OCI-LY7 (cell line): ENCODE measurements around the gene IVD. TPM values are rescaled to one million over a fixed set of nuclear protein-coding genes. Genes with fewer than 3 reads are reported as not detected.

Source experiments
- BruUV-seq: library from RNA; stranded (reverse); fragments of 400-500 nt; replicated peaks from 2 replicates; lab custom pipeline; 2021; lab: Mats Ljungman, UMichigan
- CTCF ChIA-PET: fragments of 300-600 bp; sonication (Branson Sonifier 250); formaldehyde crosslinking; loops from one replicate; lab custom pipeline; 2022; ENCODE audit warnings: antibody characterized with exemption; ENCODE audit not compliant: unreplicated experiment; lab: Charles Lee
- POLR2A ChIA-PET: fragments of 300-600 bp; sonication (Branson Sonifier 250); formaldehyde crosslinking; loops from one replicate; lab custom pipeline; 2022; ENCODE audit warnings: antibody characterized with exemption; lab: Charles Lee
- DNase-seq: peaks from one replicate; pipeline ENCODE4 v3.0.0-alpha.2; 2015; ENCODE audit warnings: low spot score
- H2AFZ ChIP-seq: fragments of 200-600 bp; sonication (generic), shearing (Covaris generic); 2 replicates; pipeline ENCODE4 v1.6.1; 2014; ENCODE audit warnings: mild to moderate bottlenecking, antibody characterized with exemption, low read length, moderate library complexity
- H3K27ac ChIP-seq: fragments of 200-600 bp; sonication (generic); 2 replicates; pipeline ENCODE4 v1.5.1; 2014; ENCODE audit warnings: mixed run types, low read depth, mild to moderate bottlenecking, moderate library complexity, low read length, inconsistent platforms; ENCODE audit not compliant: poor library complexity, severe bottlenecking
- H3K36me3 ChIP-seq: fragments of 200-600 bp; sonication (generic); 2 replicates; pipeline ENCODE4 v1.6.1; 2014; ENCODE audit warnings: mild to moderate bottlenecking, antibody characterized with exemption, low read length, moderate library complexity, mixed read lengths; ENCODE audit not compliant: insufficient read depth
- H3K4me1 ChIP-seq: fragments of 200-600 bp; sonication (generic); 2 replicates; pipeline ENCODE4 v1.5.1; 2014; ENCODE audit warnings: mild to moderate bottlenecking, low read length; ENCODE audit not compliant: insufficient read depth, poor library complexity, severe bottlenecking
- H3K4me2 ChIP-seq: fragments of 200-600 bp; sonication (generic); 2 replicates; pipeline ENCODE4 v1.6.1; 2014; ENCODE audit warnings: mild to moderate bottlenecking, low read length
- H3K4me3 ChIP-seq: fragments of 200-600 bp; sonication (generic); 2 replicates; pipeline ENCODE4 v1.5.1; 2014; ENCODE audit warnings: mild to moderate bottlenecking, low read depth, low read length; ENCODE audit not compliant: poor library complexity, severe bottlenecking
- H3K79me2 ChIP-seq: fragments of 200-600 bp; sonication (generic); 2 replicates; pipeline ENCODE4 v1.6.1; 2016; ENCODE audit warnings: low read depth, mild to moderate bottlenecking, low read length, moderate library complexity, mixed read lengths; ENCODE audit not compliant: insufficient read depth
- H3K9me2 ChIP-seq: fragments of 200-600 bp; sonication (generic); 2 replicates; pipeline ENCODE4 v1.6.1; 2016; ENCODE audit warnings: mild to moderate bottlenecking, low read length, mixed read lengths; ENCODE audit not compliant: insufficient read depth
- H3K9me3 ChIP-seq: fragments of 200-600 bp; sonication (generic); 2 replicates; pipeline ENCODE4 v1.6.1; 2014; ENCODE audit warnings: mild to moderate bottlenecking, mixed run types, low read length, mixed read lengths
- H4K20me1 ChIP-seq: fragments of 200-600 bp; sonication (generic); 2 replicates; pipeline ENCODE4 v1.6.1; 2014; ENCODE audit warnings: mild to moderate bottlenecking, antibody characterized with exemption, low read length, moderate library complexity, mixed read lengths; ENCODE audit not compliant: insufficient read depth
- CTCF ChIP-seq: fragments of 200-600 bp; sonication (generic); conservative IDR thresholded peaks from 2 replicates; pipeline ENCODE4 v1.5.1; 2014; ENCODE audit warnings: mild to moderate bottlenecking, antibody characterized with exemption, low read length, moderate library complexity, mixed read lengths
- EZH2phosphoT487 ChIP-seq: fragments of 200-600 bp; sonication (generic); IDR thresholded peaks from 2 replicates; pipeline ENCODE4 v1.6.1; 2018; ENCODE audit warnings: low read depth, borderline replicate concordance, mild to moderate bottlenecking, mixed run types, antibody characterized with exemption, low read length, moderate library complexity, mixed read lengths
- intact Hi-C: fragments of 100-400 bp; cut with micrococcal nuclease; formaldehyde crosslinking; loops from one replicate; pipeline ENCODE4 v1.10.0; 2022; ENCODE audit not compliant: unreplicated experiment
- total RNA-seq, 2 experiments: library from RNA; depleted of rRNA in 1 of 2; stranded (reverse); fragments of >200 nt in 1 of 2; shearing (Covaris generic) in 1 of 2; gene quantifications; 2 replicates each; pipeline ENCODE4 v1.2.3, GENCODE V29; 2014 to 2022

IVD gene
- total RNA-seq, 2 experiments from 2014 or later, result 20.6 to 67.3 TPM

DNA sequence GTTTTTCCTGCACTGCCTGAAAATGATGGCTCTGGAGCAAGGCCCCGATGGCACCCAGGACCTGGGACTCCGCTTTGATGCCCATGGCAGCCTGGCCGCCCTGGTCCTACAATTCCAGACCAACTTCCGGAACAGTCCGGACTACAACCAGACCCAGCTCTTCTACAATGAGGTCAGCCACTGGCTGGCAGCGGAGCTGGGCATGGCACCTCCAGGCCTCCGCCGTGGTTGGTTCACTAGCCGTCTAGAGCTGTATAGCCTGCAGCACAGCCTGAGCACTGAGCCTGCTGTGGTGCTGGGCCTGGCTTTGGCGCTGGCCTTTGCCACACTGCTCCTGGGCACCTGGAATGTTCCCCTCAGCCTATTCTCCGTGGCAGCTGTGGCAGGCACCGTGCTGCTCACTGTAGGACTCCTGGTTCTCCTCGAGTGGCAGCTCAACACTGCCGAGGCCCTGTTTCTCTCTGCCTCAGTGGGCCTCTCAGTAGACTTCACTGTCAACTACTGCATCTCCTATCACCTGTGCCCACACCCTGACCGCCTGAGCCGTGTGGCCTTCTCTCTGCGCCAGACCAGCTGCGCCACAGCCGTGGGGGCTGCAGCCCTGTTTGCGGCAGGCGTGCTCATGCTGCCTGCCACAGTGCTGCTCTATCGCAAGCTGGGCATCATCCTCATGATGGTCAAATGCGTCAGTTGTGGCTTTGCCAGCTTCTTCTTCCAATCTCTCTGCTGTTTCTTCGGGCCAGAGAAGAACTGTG is 36.7 kb upstream of the IVD start:
- H3K4me3 ChIP-seq, result no peak overlapping the region
- peak overlapping the region; percentile 72; the same call in 1 of the 2 replicates for H3K4me2 ChIP-seq
- H4K20me1 ChIP-seq, result no peaks in the 10 kb centered on the region
- no peaks in the 10 kb centered on the region for H3K79me2 ChIP-seq
- POLR2A ChIA-PET, result interaction anchor here (1.1 to 1.2 kb wide), 2 partner anchors 9 to 37 kb away, joined by 3 to 4 read pairs; partner anchors contain the start of gene IVD
- no peak for DNase-seq
- H3K9me2 ChIP-seq, result no peaks in the 10 kb centered on the region
- CTCF ChIA-PET, result no interaction called here
- BruUV-seq, result no TSS peak
- no peak overlapping the region for H3K27ac ChIP-seq
- peaks cover 9% of the 10 kb centered on the region for H3K4me1 ChIP-seq
- H3K9me3 ChIP-seq, result no peaks in the 10 kb centered on the region
- TF ChIP-seq EZH2phosphoT487 (no peak), CTCF (no peak)
- 0 out of 2 replicates have a peak overlapping the region, but pooled peaks have one; percentile 54 for H2AFZ ChIP-seq
- H3K36me3 ChIP-seq, result no peaks in the 10 kb centered on the region
- intact Hi-C loops, result loop anchor here (1.0 kb wide), 1 partner anchor 53 kb away; no protein-coding TSS in a partner anchor

GRCh38 chr15:40369474-40369869 is 36.1 kb upstream of the IVD start:
- ChIA-PET CTCF (no interaction called here), POLR2A (interaction anchor here (1.1 to 1.2 kb wide), 2 partner anchors 8 to 36 kb away, joined by 3 to 4 read pairs; partner anchors contain the start of gene IVD)
- intact Hi-C loops, result no loop called here
- no peak overlapping the region for H3K4me2 ChIP-seq
- H4K20me1 ChIP-seq, result no peaks in the 10 kb centered on the region
- H3K36me3 ChIP-seq, result no peaks in the 10 kb centered on the region
- H3K79me2 ChIP-seq, result no peaks in the 10 kb centered on the region
- H3K27ac ChIP-seq, result no peak overlapping the region
- H3K4me3 ChIP-seq, result no peak overlapping the region
- peaks cover 9% of the 10 kb centered on the region for H3K4me1 ChIP-seq
- no TSS peak for BruUV-seq
- no peaks in the 10 kb centered on the region for H3K9me2 ChIP-seq
- no peak for DNase-seq
- TF ChIP-seq EZH2phosphoT487 (no peak), CTCF (no peak)
- no peak overlapping the region for H2AFZ ChIP-seq
- H3K9me3 ChIP-seq, result no peaks in the 10 kb centered on the region

- CTCF ChIA-PET, result no interaction called here
- no peak for DNase-seq
- Histone ChIP-seq H4K20me1 (no peaks in the 10 kb centered on the region), H3K4me1 (peaks cover 9% of the 10 kb centered on the region), H3K27ac (no peak overlapping the region), H3K79me2 (no peaks in the 10 kb centered on the region), H3K4me2 (no peak overlapping the region), H3K4me3 (no peak overlapping the region), H3K9me2 (no peaks in the 10 kb centered on the region), H3K36me3 (no peaks in the 10 kb centered on the region), H2AFZ (no peak overlapping the region), H3K9me3 (no peaks in the 10 kb centered on the region)
- intact Hi-C loops, result no loop called here
- BruUV-seq, result no TSS peak
- TF ChIP-seq EZH2phosphoT487, result no peak
- TF ChIP-seq CTCF, result no peak
- POLR2A ChIA-PET, result no interaction called here
Measured at GRCh38 chr15:40369971-40370370, 35.6 kb upstream of the IVD start.
